Astrocyte (in vitro differentiated cells and primary cell): ENCODE measurements around the gene VSX1. TPM values are rescaled to one million over a fixed set of nuclear protein-coding genes. Genes with fewer than 3 reads are reported as not detected.

Source experiments
- DNase-seq: peaks from one replicate; pipeline ENCODE4 v3.0.0-alpha.2; 2010; ENCODE audit warnings: low read depth
- FAIRE-seq: peaks from 2 replicates; lab custom pipeline; 2011; peaks lifted over from hg19 to GRCh38; lab: Jason Lieb, UNC
- H2AFZ ChIP-seq: 2 replicates; pipeline ENCODE4 v1.6.0; 2012; ENCODE audit warnings: low read depth, low read length, inconsistent platforms
- H3K27ac ChIP-seq: 2 replicates; pipeline ENCODE4 v1.5.1; 2011; ENCODE audit warnings: low read depth, low read length, inconsistent platforms
- H3K27me3 ChIP-seq: 2 replicates; pipeline ENCODE4 v1.6.0; 2011; ENCODE audit warnings: low read length, inconsistent platforms; ENCODE audit not compliant: insufficient read depth
- H3K36me3 ChIP-seq: 2 replicates; pipeline ENCODE4 v1.5.1; 2011; ENCODE audit warnings: low read length, inconsistent platforms; ENCODE audit not compliant: insufficient read depth
- H3K4me1 ChIP-seq: 2 replicates; pipeline ENCODE4 v1.5.1; 2011; ENCODE audit warnings: low read length, inconsistent platforms; ENCODE audit not compliant: insufficient read depth
- H3K4me2 ChIP-seq: 2 replicates; pipeline ENCODE4 v1.6.0; 2012; ENCODE audit warnings: low read length, inconsistent platforms
- H3K4me3 ChIP-seq: 2 replicates; pipeline ENCODE4 v1.5.1; 2011; ENCODE audit warnings: low read depth, mild to moderate bottlenecking, low read length, inconsistent platforms; ENCODE audit not compliant: insufficient read depth
- H3K79me2 ChIP-seq: 2 replicates; pipeline ENCODE4 v1.6.0; 2012; ENCODE audit warnings: mild to moderate bottlenecking, low read length, inconsistent platforms; ENCODE audit not compliant: insufficient read depth
- H3K9ac ChIP-seq: 2 replicates; pipeline ENCODE4 v1.6.0; 2012; ENCODE audit warnings: mild to moderate bottlenecking, low read length, inconsistent platforms
- H3K9me3 ChIP-seq: 2 replicates; pipeline ENCODE4 v1.5.1; 2012; ENCODE audit warnings: low read depth, mild to moderate bottlenecking, low read length, inconsistent platforms; ENCODE audit not compliant: insufficient read depth
- H4K20me1 ChIP-seq: 2 replicates; pipeline ENCODE4 v1.6.0; 2012; ENCODE audit warnings: low read length, inconsistent platforms; ENCODE audit not compliant: insufficient read depth
- H3K27ac Mint-ChIP-seq: one replicate; pipeline ENCODE4 v1.8.0; 2021; ENCODE audit warnings: mild to moderate bottlenecking, mixed read lengths; ENCODE audit not compliant: unreplicated experiment
- H3K27me3 Mint-ChIP-seq: one replicate; pipeline ENCODE4 v1.8.0; 2021; ENCODE audit warnings: low read depth, mixed read lengths; ENCODE audit not compliant: unreplicated experiment
- H3K36me3 Mint-ChIP-seq: one replicate; pipeline ENCODE4 v1.8.0; 2021; ENCODE audit warnings: low read depth, mixed read lengths; ENCODE audit not compliant: unreplicated experiment
- H3K4me1 Mint-ChIP-seq: one replicate; pipeline ENCODE4 v1.8.0; 2021; ENCODE audit warnings: low read depth, mixed read lengths; ENCODE audit not compliant: unreplicated experiment
- H3K4me3 Mint-ChIP-seq: one replicate; pipeline ENCODE4 v1.8.0; 2021; ENCODE audit warnings: mild to moderate bottlenecking, moderate library complexity, mixed read lengths; ENCODE audit not compliant: unreplicated experiment
- H3K9me3 Mint-ChIP-seq: one replicate; pipeline ENCODE4 v1.8.0; 2021; ENCODE audit warnings: mild to moderate bottlenecking, mixed read lengths; ENCODE audit not compliant: unreplicated experiment
- EZH2 ChIP-seq: IDR thresholded peaks from 2 replicates; pipeline ENCODE4 v1.6.1; 2012; ENCODE audit warnings: mild to moderate bottlenecking, low read length, inconsistent platforms; ENCODE audit not compliant: insufficient read depth
- total RNA-seq: library from RNA; stranded (reverse); gene quantifications from 2 replicates; pipeline ENCODE4 v1.2.1, GENCODE V29; 2021
- TF ChIP-seq, protein P1 (sequence below): IDR thresholded peaks from 2 replicates; pipeline ENCODE4 v1.5.1; 2011; ENCODE audit warnings: low read depth, mild to moderate bottlenecking, inconsistent platforms, low read length, moderate library complexity; ENCODE audit not compliant: insufficient read depth

Gene VSX1
- total RNA-seq, 1 donor from 2014 or later, result not detected

GRCh38 chr20:25072226-25072811 is 9.6 kb downstream of the VSX1 start:
- Histone ChIP-seq H3K79me2 (no peaks in the 10 kb centered on the region), H4K20me1 (peaks cover 5% of the 10 kb centered on the region), H2AFZ (no peak overlapping the region), H3K4me2 (no peak overlapping the region), H3K4me1 (no peaks in the 10 kb centered on the region), H3K9ac (no peak overlapping the region), H3K27ac (no peak overlapping the region), H3K27me3 (peaks cover 78% of the 10 kb centered on the region), H3K4me3 (no peak overlapping the region), H3K36me3 (no peaks in the 10 kb centered on the region), H3K9me3 (no peaks in the 10 kb centered on the region)
- TF ChIP-seq, protein P1, sequence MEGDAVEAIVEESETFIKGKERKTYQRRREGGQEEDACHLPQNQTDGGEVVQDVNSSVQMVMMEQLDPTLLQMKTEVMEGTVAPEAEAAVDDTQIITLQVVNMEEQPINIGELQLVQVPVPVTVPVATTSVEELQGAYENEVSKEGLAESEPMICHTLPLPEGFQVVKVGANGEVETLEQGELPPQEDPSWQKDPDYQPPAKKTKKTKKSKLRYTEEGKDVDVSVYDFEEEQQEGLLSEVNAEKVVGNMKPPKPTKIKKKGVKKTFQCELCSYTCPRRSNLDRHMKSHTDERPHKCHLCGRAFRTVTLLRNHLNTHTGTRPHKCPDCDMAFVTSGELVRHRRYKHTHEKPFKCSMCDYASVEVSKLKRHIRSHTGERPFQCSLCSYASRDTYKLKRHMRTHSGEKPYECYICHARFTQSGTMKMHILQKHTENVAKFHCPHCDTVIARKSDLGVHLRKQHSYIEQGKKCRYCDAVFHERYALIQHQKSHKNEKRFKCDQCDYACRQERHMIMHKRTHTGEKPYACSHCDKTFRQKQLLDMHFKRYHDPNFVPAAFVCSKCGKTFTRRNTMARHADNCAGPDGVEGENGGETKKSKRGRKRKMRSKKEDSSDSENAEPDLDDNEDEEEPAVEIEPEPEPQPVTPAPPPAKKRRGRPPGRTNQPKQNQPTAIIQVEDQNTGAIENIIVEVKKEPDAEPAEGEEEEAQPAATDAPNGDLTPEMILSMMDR, result no peak
- TF ChIP-seq EZH2, result no peak
- Mint-ChIP-seq H3K27me3 (peaks cover 68% of the 10 kb centered on the region), H3K27ac (no peak overlapping the region), H3K36me3 (no peaks in the 10 kb centered on the region), H3K4me1 (peaks cover 5% of the 10 kb centered on the region), H3K4me3 (no peak overlapping the region), H3K9me3 (no peaks in the 10 kb centered on the region)
- no peak for FAIRE-seq
- DNase-seq, result no peak

DNA sequence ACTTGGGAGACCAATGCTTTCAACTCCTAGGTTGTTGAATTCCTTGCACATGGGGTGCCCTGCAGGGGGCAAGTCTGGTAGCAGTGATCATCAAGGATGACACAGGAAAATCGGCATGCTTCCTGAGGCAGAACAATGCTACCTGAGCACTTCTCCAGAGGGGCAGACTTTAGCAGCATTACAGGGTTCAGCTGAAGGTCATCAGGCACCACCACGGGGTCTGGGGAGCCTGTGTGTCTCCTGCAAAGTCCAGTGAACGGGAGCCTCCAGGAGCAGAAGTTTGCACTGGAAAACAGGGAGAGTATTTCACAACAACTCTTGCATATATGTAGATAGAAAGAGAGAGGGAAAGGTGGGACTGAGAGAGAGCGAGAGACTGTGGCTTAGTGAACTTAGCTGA is 10.2 kb downstream of the VSX1 start:
- H3K36me3 Mint-ChIP-seq, result no peaks in the 10 kb centered on the region

More for the DNA sequence above, 10.2 kb downstream of the VSX1 start:
- Histone ChIP-seq H2AFZ (no peak overlapping the region), H3K27ac (no peak overlapping the region), H3K27me3 (peaks cover 72% of the 10 kb centered on the region), H3K4me1 (no peaks in the 10 kb centered on the region), H3K9me3 (no peaks in the 10 kb centered on the region), H4K20me1 (peaks cover 8% of the 10 kb centered on the region), H3K4me2 (no peak overlapping the region), H3K4me3 (no peak overlapping the region), H3K36me3 (no peaks in the 10 kb centered on the region), H3K9ac (no peak overlapping the region), H3K79me2 (no peaks in the 10 kb centered on the region)
- Mint-ChIP-seq H3K4me1 (peaks cover 2% of the 10 kb centered on the region), H3K9me3 (no peaks in the 10 kb centered on the region), H3K4me3 (no peak overlapping the region), H3K27me3 (peaks cover 63% of the 10 kb centered on the region), H3K27ac (no peak overlapping the region)
- FAIRE-seq (no peak), DNase-seq (no peak)
- no peak for TF ChIP-seq EZH2
- TF ChIP-seq, protein P1, result no peak
